Smooth muscle cell (in vitro differentiated cells): ENCODE results near the gene RELN. TPM values are rescaled to one million over a fixed set of nuclear protein-coding genes. Genes with fewer than 3 reads are reported as not detected.

Source experiments
- DNase-seq: peaks from one replicate; lab custom pipeline; 2025; ENCODE audit not compliant: unreplicated experiment; lab: John Stamatoyannopoulos, UW
- H2AFZ ChIP-seq: fragments of 200-600 bp; sonication (generic); 2 replicates; pipeline ENCODE4 v1.6.0; 2016; ENCODE audit warnings: antibody characterized with exemption, low read depth, mild to moderate bottlenecking
- H3F3A ChIP-seq: fragments of 200-600 bp; sonication (generic); 2 replicates; pipeline ENCODE4 v1.6.0; 2017; ENCODE audit warnings: antibody characterized with exemption, low read depth
- H3K27ac ChIP-seq: fragments of 200-600 bp; sonication (generic); 2 replicates; pipeline ENCODE4 v1.5.1; 2016; ENCODE audit warnings: low read depth, mild to moderate bottlenecking
- H3K27me3 ChIP-seq: fragments of 200-600 bp; sonication (generic); 2 replicates; pipeline ENCODE4 v1.6.1; 2016; ENCODE audit warnings: low read depth, mild to moderate bottlenecking
- H3K36me3 ChIP-seq: fragments of 200-600 bp; sonication (generic); 2 replicates; pipeline ENCODE4 v1.5.1; 2016; ENCODE audit warnings: low read depth
- H3K4me1 ChIP-seq: fragments of 200-600 bp; sonication (generic); 2 replicates; pipeline ENCODE4 v1.5.1; 2016; ENCODE audit warnings: low read depth
- H3K4me2 ChIP-seq: fragments of 200-600 bp; sonication (generic); 2 replicates; pipeline ENCODE4 v1.6.0; 2016; ENCODE audit warnings: mild to moderate bottlenecking
- H3K4me3 ChIP-seq: fragments of 200-600 bp; sonication (generic); 2 replicates; pipeline ENCODE4 v1.5.1; 2016; ENCODE audit warnings: mild to moderate bottlenecking
- H3K79me2 ChIP-seq: fragments of 200-600 bp; sonication (generic); 2 replicates; pipeline ENCODE4 v1.6.0; 2016; ENCODE audit warnings: low read depth, mild to moderate bottlenecking
- H3K9ac ChIP-seq: fragments of 200-600 bp; sonication (generic); 2 replicates; pipeline ENCODE4 v1.6.0; 2016; ENCODE audit warnings: low read depth
- H3K9me3 ChIP-seq: fragments of 200-600 bp; sonication (generic); replicated peaks from 2 replicates; pipeline ENCODE4 v1.5.1; 2016; ENCODE audit warnings: low read depth
- H4K20me1 ChIP-seq: fragments of 200-600 bp; sonication (generic); 2 replicates; pipeline ENCODE4 v1.6.0; 2016; ENCODE audit warnings: low read depth
- WGBS: methylation state at CpG from one replicate; pipeline ENCODE4 v1.1.7; 2016; ENCODE audit warnings: low lambda C conversion rate; 5-methylcytosine and 5-hydroxymethylcytosine counted together
- polyA plus RNA-seq: library from polyadenylated mRNA; unstranded; fragments of >200 nt; fragmentation: Nextera tagmentation; extraction: Ambion mirVana; gene quantifications from 2 replicates; pipeline ENCODE4 v1.2.1, GENCODE V29; 2016
- total RNA-seq: library from RNA; depleted of rRNA; stranded (reverse); fragments of >200 nt; gene quantifications from 2 replicates; pipeline ENCODE4 v1.2.3, GENCODE V29; 2014
- TF ChIP-seq, protein P1 (sequence below): fragments of 200-600 bp; sonication (generic); IDR thresholded peaks from 2 replicates; pipeline ENCODE4 v1.5.1; 2017; ENCODE audit warnings: borderline replicate concordance, mild to moderate bottlenecking, antibody characterized with exemption; ENCODE audit not compliant: insufficient read depth, poor library complexity, severe bottlenecking

Gene RELN
- total and polyA plus RNA-seq, 2 experiments from 2014 or later: 0.90 TPM; not detected in 1

DNA sequence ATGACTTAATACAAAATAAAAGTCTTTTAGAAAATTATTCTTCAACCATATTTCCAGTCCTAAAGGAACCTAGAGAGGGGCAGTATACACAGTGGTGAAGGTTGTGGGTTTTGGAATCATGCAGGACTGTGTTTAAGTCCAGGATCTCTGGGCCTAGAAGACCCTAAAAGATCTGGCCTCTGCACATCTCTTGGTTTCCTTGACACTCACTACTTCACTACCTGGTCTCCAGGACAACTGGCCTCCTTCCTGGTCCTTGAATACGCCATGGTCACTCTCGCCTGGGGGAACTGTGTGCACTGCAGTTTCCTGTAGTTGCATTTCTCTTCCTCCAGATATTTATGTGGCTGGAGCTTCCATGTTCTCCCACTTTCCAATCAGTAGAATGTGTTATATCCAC, 360.7 kb downstream of the RELN start:
- H2AFZ ChIP-seq: no peak overlapping the region
- no peak overlapping the region for H3K4me2 ChIP-seq
- no peaks in the 10 kb centered on the region for H3K4me1 ChIP-seq
- H4K20me1 ChIP-seq: no peaks in the 10 kb centered on the region
- 95% methylated on average over 2 of the region's 2 CpGs for WGBS
- no peak for DNase-seq
- H3K9me3 ChIP-seq: no peaks in the 10 kb centered on the region
- H3K27me3 ChIP-seq: no peaks in the 10 kb centered on the region
- H3F3A ChIP-seq: no peaks in the 10 kb centered on the region
- no peaks in the 10 kb centered on the region for H3K36me3 ChIP-seq
- H3K4me3 ChIP-seq: no peak overlapping the region
- no peak overlapping the region for H3K27ac ChIP-seq
- H3K79me2 ChIP-seq: no peaks in the 10 kb centered on the region
- TF ChIP-seq, protein P1, sequence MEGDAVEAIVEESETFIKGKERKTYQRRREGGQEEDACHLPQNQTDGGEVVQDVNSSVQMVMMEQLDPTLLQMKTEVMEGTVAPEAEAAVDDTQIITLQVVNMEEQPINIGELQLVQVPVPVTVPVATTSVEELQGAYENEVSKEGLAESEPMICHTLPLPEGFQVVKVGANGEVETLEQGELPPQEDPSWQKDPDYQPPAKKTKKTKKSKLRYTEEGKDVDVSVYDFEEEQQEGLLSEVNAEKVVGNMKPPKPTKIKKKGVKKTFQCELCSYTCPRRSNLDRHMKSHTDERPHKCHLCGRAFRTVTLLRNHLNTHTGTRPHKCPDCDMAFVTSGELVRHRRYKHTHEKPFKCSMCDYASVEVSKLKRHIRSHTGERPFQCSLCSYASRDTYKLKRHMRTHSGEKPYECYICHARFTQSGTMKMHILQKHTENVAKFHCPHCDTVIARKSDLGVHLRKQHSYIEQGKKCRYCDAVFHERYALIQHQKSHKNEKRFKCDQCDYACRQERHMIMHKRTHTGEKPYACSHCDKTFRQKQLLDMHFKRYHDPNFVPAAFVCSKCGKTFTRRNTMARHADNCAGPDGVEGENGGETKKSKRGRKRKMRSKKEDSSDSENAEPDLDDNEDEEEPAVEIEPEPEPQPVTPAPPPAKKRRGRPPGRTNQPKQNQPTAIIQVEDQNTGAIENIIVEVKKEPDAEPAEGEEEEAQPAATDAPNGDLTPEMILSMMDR: no peak
- H3K9ac ChIP-seq: no peak overlapping the region

DNA sequence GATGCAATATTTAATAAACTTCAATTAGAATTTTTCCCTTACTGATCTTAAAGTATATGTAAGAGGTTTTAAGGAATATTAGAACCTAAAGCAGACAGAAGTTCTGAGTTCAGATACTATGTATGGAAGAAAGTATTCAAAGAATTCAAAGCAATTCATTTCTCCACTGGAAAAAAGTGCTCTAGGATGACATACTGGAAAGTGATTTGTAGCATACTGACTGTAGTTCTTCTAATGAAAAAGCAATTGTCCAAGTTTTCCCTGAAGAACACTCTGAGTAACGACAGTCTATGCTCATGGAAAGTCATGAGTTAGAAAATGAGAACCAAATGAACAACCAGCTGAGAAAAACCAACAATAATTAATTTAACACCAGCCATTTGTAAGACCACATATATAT, 362.7 kb downstream of the RELN start:
- no peaks in the 10 kb centered on the region for H3K79me2 ChIP-seq
- no peaks in the 10 kb centered on the region for H3K9me3 ChIP-seq
- no peaks in the 10 kb centered on the region for H4K20me1 ChIP-seq
- no peak overlapping the region for H3K9ac ChIP-seq
- TF ChIP-seq, protein P1: no peak
- no peak overlapping the region for H3K4me2 ChIP-seq
- H3K36me3 ChIP-seq: no peaks in the 10 kb centered on the region
- no peaks in the 10 kb centered on the region for H3K27me3 ChIP-seq
- DNase-seq: no peak
- H3K27ac ChIP-seq: no peak overlapping the region
- H3K4me3 ChIP-seq: no peak overlapping the region
- H3F3A ChIP-seq: no peaks in the 10 kb centered on the region
- no peak overlapping the region for H2AFZ ChIP-seq
- no peaks in the 10 kb centered on the region for H3K4me1 ChIP-seq
- WGBS: 57% methylated on average over 1 of the region's 1 CpG

DNA sequence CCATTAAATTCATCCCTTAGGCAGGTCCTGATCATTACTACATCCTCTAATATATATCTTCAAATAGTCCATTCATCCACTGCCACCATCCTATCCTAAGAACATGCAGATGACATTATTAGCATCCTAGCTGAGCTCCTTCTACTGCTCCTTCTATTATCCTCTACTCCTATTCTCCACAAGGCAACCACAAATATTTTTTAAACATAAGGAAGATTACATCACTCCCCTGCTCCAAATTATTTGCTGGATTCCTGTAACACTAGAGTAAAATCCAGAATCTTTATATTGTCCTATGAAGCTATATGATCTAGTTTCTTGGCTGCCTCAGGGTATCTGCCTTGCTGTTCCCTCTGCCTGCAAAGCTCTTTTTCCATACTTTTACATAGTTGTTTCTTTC, 367.2 kb downstream of the RELN start:
- Histone ChIP-seq H3F3A (no peaks in the 10 kb centered on the region), H3K9me3 (no peaks in the 10 kb centered on the region), H3K27me3 (no peaks in the 10 kb centered on the region), H3K4me3 (no peak overlapping the region), H2AFZ (no peak overlapping the region), H3K27ac (no peak overlapping the region), H3K9ac (no peak overlapping the region), H3K4me2 (no peak overlapping the region), H4K20me1 (no peaks in the 10 kb centered on the region), H3K4me1 (no peaks in the 10 kb centered on the region), H3K36me3 (no peaks in the 10 kb centered on the region), H3K79me2 (no peaks in the 10 kb centered on the region)
- TF ChIP-seq, protein P1: no peak
- DNase-seq: no peak
